Cardiac ventricle fibroblast (primary cell): Measurements from ENCODE around the gene OR2S2. TPM values are rescaled to one million over a fixed set of nuclear protein-coding genes. Genes with fewer than 3 reads are reported as not detected.

Experiments used
- total RNA-seq: library from RNA; depleted of rRNA; stranded (reverse); fragments of >200 nt; gene quantifications from 2 replicates; pipeline ENCODE4 v1.2.3, GENCODE V29; 2015

Gene OR2S2
- total RNA-seq = not detected in 2 replicates

GRCh38 chr9:35958104-35958837, at the start of gene OR2S2:
TSS of gene OR2S2 (minus strand) at chr9:35958154. CDS start at chr9:35958098, 56 bp downstream.

GRCh38 chr9:35909274-35909673, 48.7 kb downstream of the OR2S2 start, which contains the start of gene SPAAR:
TSS of gene SPAAR (plus strand) at chr9:35909490. CDS start at chr9:35910464, 974 bp downstream.

Other genes starting within 250 kb of the OR2S2 start
- 242 and 279 TPM in 2 replicates for gene TLN1, start 226.0 kb downstream of the OR2S2 start, total RNA-seq
- gene CREB3, start 225.5 kb downstream of the OR2S2 start, total RNA-seq = 51.6 and 54.9 TPM in 2 replicates
- gene GBA2, start 208.9 kb downstream of the OR2S2 start, total RNA-seq = 13.3 and 17.5 TPM in 2 replicates
- gene RGP1, start 208.9 kb downstream of the OR2S2 start, total RNA-seq = 13.4 and 16.3 TPM in 2 replicates
- not detected in 2 replicates for gene MSMP, start 203.9 kb downstream of the OR2S2 start, total RNA-seq
- gene NPR2, start 166.6 kb downstream of the OR2S2 start, total RNA-seq = 31.5 and 39.7 TPM in 2 replicates
- 1.4 TPM in 1 of 2 replicates, not detected in the other for gene SPAG8, start 145.9 kb downstream of the OR2S2 start, total RNA-seq
- 13.8 and 25.5 TPM in 2 replicates for gene HINT2, start 143.1 kb downstream of the OR2S2 start, total RNA-seq
- not detected in 2 replicates for gene FAM221B, start 129.4 kb downstream of the OR2S2 start, total RNA-seq
- 3.6 and 3.7 TPM in 2 replicates for gene TMEM8B, start 128.9 kb downstream of the OR2S2 start, total RNA-seq
- not detected in 2 replicates for gene OR13J1, start 87.8 kb downstream of the OR2S2 start, total RNA-seq
- 2.4 and 2.6 TPM in 2 replicates for gene HRCT1, start 52.0 kb downstream of the OR2S2 start, total RNA-seq
- 1.2 and 2.5 TPM in 2 replicates for gene SPAAR, start 48.7 kb downstream of the OR2S2 start, total RNA-seq
- gene RECK, start 78.8 kb upstream of the OR2S2 start, total RNA-seq = 24.3 and 29.1 TPM in 2 replicates
- gene GLIPR2, start 178.6 kb upstream of the OR2S2 start, total RNA-seq = 28.6 and 31.3 TPM in 2 replicates
- gene CCIN, start 211.2 kb upstream of the OR2S2 start, total RNA-seq = 0.44 and 0.56 TPM in 2 replicates
- gene CLTA, start 232.8 kb upstream of the OR2S2 start, total RNA-seq = 240 and 249 TPM in 2 replicates